Upper lobe of left lung (tissue), 4 donors: ENCODE data around the gene OR2T11.
A peak's percentile ranks its signal among the peaks of the same experiment; 100 is the strongest.

Experiments
- CTCF ChIP-seq, 6 experiments: fragments of 450-650 bp in 4 of 6; fragments of 200-600 bp in 2 of 6; sonication (generic) in 2 of 6; IDR thresholded peaks; one replicate each; pipeline ENCODE4 v1.5.1; 2016 to 2019; ENCODE audit warnings: antibody characterized with exemption in 6 of 6
- EP300 ChIP-seq, 4 donors: sonication (generic); formaldehyde crosslinking; IDR thresholded peaks; one replicate each; pipeline ENCODE4 v1.5.1; 2017; ENCODE audit warnings: antibody characterized with exemption in 4 of 4, control low read depth in 2 of 4
- POLR2A ChIP-seq, 4 donors: fragments of 450-650 bp; IDR thresholded peaks; one replicate each; pipeline ENCODE4 v1.5.1; 2016 to 2017; ENCODE audit warnings: antibody characterized with exemption in 4 of 4, mild to moderate bottlenecking in 2 of 4

GRCh38 chr1:248618878-248619277, 16.0 kb downstream of the OR2T11 start:
- peak; percentile 16 to 49 (median 46) for TF ChIP-seq CTCF (IDR thresholded peaks at IDR 0.05)
- TF ChIP-seq POLR2A (IDR thresholded peaks at IDR 0.05) = no peak
- no peak for TF ChIP-seq EP300 (IDR thresholded peaks at IDR 0.05)
